Lower lobe of right lung (tissue), 2 donors: ENCODE measurements around the gene PRR11. TPM values are rescaled to one million over a fixed set of nuclear protein-coding genes. Genes with fewer than 3 reads are reported as not detected.
"Not testable (repeated sequence)": the region's sequence is repeated elsewhere in the genome, so short reads cannot be mapped to it uniquely, and the experiment has no call there.

Experiments used
- ATAC-seq, 2 donors: fragments of 200-7000 bp; cut with Tn5 transposase; one replicate each; pipeline ENCODE4 v1.9.1; 2020 to 2022; ENCODE audit warnings: mild to moderate bottlenecking in 2 of 2, moderate library complexity in 2 of 2
- DNase-seq: peaks from one replicate; pipeline ENCODE4 v3.0.0-alpha.2; 2020
- H3K27ac ChIP-seq: fragments of 200-600 bp; one replicate; pipeline ENCODE4 v1.8.0; 2022
- H3K27me3 ChIP-seq: fragments of 200-600 bp; one replicate; pipeline ENCODE4 v1.8.0; 2022; ENCODE audit warnings: low read depth
- H3K36me3 ChIP-seq: fragments of 200-600 bp; one replicate; pipeline ENCODE4 v1.8.0; 2022; ENCODE audit warnings: mild to moderate bottlenecking
- H3K4me1 ChIP-seq: fragments of 200-600 bp; one replicate; pipeline ENCODE4 v1.8.0; 2022
- H3K4me3 ChIP-seq: fragments of 200-600 bp; one replicate; pipeline ENCODE4 v1.8.0; 2022; ENCODE audit warnings: mild to moderate bottlenecking
- H3K9me3 ChIP-seq: fragments of 200-600 bp; one replicate; pipeline ENCODE4 v1.8.0; 2022
- CTCF ChIP-seq: fragments of 200-600 bp; IDR thresholded peaks from one replicate; pipeline ENCODE4 v1.8.0; 2022; ENCODE audit warnings: antibody characterized with exemption, mild to moderate bottlenecking
- intact Hi-C: fragments of 100-400 bp; cut with DNase I; formaldehyde crosslinking; loops from one replicate; pipeline ENCODE4 v1.11.0; 2022
- total RNA-seq: library from RNA; stranded (reverse); fragmentation: NEBNext Ultra II Directional; extraction: Animal tissue kit (Norgen Biotek cat#: 25700); gene quantifications from one replicate; pipeline ENCODE4 v1.2.1, GENCODE V29; 2021
- donor health status: DM: no; HTN: yes; CAD: no; lungs with severe emphysema.

PRR11 gene
- total RNA-seq, 1 donor from 2014 or later: 4.1 TPM

- intact Hi-C loops: no loop called here
- DNase-seq (no peak), ATAC-seq (no peak)
- Histone ChIP-seq H3K27ac (no peak overlapping the region), H3K4me1 (no peaks in the 10 kb centered on the region), H3K27me3 (no peaks in the 10 kb centered on the region), H3K9me3 (no peaks in the 10 kb centered on the region), H3K4me3 (no peak overlapping the region), H3K36me3 (no peaks in the 10 kb centered on the region)
- no peak for TF ChIP-seq CTCF
Measured at GRCh38 chr17:59178266-59178985, 22.9 kb downstream of the PRR11 start.

GRCh38 chr17:59179601-59180000 is 24.1 kb downstream of the PRR11 start:
- DNase-seq, H3K36me3 ChIP-seq, H3K27ac ChIP-seq, H3K9me3 ChIP-seq, H3K4me1 ChIP-seq, H3K27me3 ChIP-seq, H3K4me3 ChIP-seq, ATAC-seq, intact Hi-C loops: not testable (repeated sequence)

- ATAC-seq: no peak
- TF ChIP-seq CTCF: no peak
- H3K4me3 ChIP-seq: no peak overlapping the region
- no peaks in the 10 kb centered on the region for H3K36me3 ChIP-seq
- intact Hi-C loops: no loop called here
- no peaks in the 10 kb centered on the region for H3K27me3 ChIP-seq
- DNase-seq: no peak
- H3K27ac ChIP-seq: no peak overlapping the region
- H3K4me1 ChIP-seq: no peaks in the 10 kb centered on the region
- no peaks in the 10 kb centered on the region for H3K9me3 ChIP-seq
Measured at GRCh38 chr17:59180626-59181025, 25.1 kb downstream of the PRR11 start.

- no peak overlapping the region for H3K27ac ChIP-seq
- H3K4me3 ChIP-seq: no peak overlapping the region
- intact Hi-C loops: no loop called here
- TF ChIP-seq CTCF: no peak
- no peaks in the 10 kb centered on the region for H3K36me3 ChIP-seq
- ATAC-seq: no peak
- DNase-seq: no peak
- no peaks in the 10 kb centered on the region for H3K27me3 ChIP-seq
- no peaks in the 10 kb centered on the region for H3K9me3 ChIP-seq
- H3K4me1 ChIP-seq: no peaks in the 10 kb centered on the region
Measured at GRCh38 chr17:59181481-59181880, 25.9 kb downstream of the PRR11 start.

GRCh38 chr17:59185997-59186396 is 30.5 kb downstream of the PRR11 start:
- H3K4me3 ChIP-seq: no peak overlapping the region
- H3K27ac ChIP-seq: no peak overlapping the region
- H3K9me3 ChIP-seq: no peaks in the 10 kb centered on the region
- H3K4me1 ChIP-seq: no peaks in the 10 kb centered on the region
- H3K36me3 ChIP-seq: no peaks in the 10 kb centered on the region
- intact Hi-C loops: no loop called here
- DNase-seq: no peak
- no peak for TF ChIP-seq CTCF
- H3K27me3 ChIP-seq: no peaks in the 10 kb centered on the region
- ATAC-seq: no peak

GRCh38 chr17:59186850-59187249 is 31.3 kb downstream of the PRR11 start:
- no peak for TF ChIP-seq CTCF
- intact Hi-C loops: no loop called here
- ATAC-seq: no peak
- H3K27ac ChIP-seq: no peak overlapping the region
- H3K9me3 ChIP-seq: no peaks in the 10 kb centered on the region
- H3K4me1 ChIP-seq: no peaks in the 10 kb centered on the region
- no peaks in the 10 kb centered on the region for H3K36me3 ChIP-seq
- H3K4me3 ChIP-seq: no peak overlapping the region
- no peak for DNase-seq
- no peaks in the 10 kb centered on the region for H3K27me3 ChIP-seq
